22Rv1 (cell line): Measurements from ENCODE around the gene RREB1.

Experiments
- H3K27ac ChIP-seq: fragments of 450-650 bp; 2 replicates; pipeline ENCODE4 v1.5.1; 2017
- CTCF ChIP-seq: fragments of 450-650 bp; IDR thresholded peaks from 2 replicates; pipeline ENCODE4 v1.5.1; 2017; ENCODE audit warnings: mild to moderate bottlenecking
- ZFX ChIP-seq: fragments of 450-650 bp; IDR thresholded peaks from 2 replicates; pipeline ENCODE4 v1.6.1; 2017; ENCODE audit warnings: antibody characterized with exemption, borderline replicate concordance

The RREB1 gene

GRCh38 chr6:7085911-7086310 is 21.9 kb upstream of the RREB1 start:
- TF ChIP-seq CTCF, result no peak
- TF ChIP-seq ZFX, result no peak
- no peak overlapping the region for H3K27ac ChIP-seq

GRCh38 chr6:7086488-7086887 is 21.3 kb upstream of the RREB1 start:
- no peak overlapping the region for H3K27ac ChIP-seq
- TF ChIP-seq CTCF (no peak), ZFX (no peak)

DNA sequence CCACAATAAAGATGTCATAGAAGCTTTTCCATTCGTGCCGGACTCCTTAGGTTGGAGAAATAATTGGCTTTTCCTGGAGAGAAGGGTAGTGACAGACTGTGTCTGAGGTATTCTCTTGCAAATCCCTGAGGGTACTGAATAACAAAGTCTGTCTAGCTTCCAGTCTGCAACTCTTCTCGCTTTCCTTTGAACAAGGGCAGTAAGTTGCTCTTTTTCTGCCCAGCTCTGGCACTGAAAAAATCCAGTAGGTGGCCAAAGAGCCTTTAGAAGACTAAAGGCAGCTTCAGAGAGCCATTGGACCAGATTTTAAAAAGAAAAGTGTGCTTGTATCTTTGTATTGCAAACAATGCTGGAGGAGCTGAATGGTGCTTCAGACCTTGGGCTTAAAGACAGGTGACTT is 20.7 kb upstream of the RREB1 start:
- no peak overlapping the region for H3K27ac ChIP-seq
- TF ChIP-seq ZFX, result no peak
- no peak for TF ChIP-seq CTCF

DNA sequence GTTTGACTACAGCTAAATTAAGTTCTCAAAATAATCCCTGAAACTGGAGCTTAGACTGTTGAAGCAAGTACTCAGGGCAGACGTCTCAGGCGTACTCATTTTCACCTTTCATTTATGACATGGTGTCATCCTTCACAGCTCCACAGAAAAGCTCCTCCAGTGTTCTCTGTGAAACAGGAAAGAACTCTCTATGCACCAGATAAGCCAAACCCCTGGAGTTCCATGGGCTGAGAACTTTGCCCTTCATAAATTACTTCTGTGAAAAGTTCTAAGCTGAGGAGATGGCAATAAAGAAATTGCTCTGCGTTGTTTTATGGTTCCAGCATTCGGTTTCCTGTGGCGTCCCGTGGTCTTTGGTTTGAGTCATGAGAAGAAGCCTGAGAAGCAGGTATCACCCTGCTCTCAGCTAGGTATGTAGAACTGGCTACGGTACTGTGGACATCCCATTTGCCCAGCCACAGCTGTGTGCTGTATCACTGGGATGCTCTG is 20.2 kb upstream of the RREB1 start:
- H3K27ac ChIP-seq, result no peak overlapping the region
- TF ChIP-seq ZFX (no peak), CTCF (no peak)

DNA sequence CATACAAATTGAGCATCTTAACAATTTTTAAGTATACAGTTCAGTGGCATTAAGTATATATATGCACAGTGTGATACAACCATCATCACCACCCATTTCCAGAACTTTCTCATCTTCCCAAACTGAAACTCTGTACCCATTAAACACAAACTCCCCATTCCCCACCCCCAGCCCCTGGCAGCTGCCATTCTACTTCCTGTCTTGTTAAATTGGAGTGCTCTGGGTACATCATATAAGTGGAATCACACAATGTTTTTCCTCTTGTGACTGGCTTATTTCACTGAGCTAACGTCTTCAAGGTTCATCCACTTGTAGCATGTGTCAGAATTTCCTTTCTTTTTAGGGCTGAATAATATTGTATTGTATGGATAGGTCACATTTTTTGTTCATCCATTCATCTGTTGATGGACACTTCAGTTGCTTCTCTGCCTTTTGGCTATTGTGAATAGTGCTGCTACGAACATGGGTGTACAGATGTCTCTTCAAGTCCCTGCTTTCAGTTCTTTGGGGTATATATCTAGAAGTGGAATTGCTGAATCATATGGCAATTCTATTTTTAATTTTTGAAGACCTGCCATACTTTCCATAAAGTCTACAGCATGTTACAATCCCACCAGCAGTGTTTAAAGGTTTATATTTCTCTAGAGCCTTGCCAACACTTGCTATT is 19.6 kb upstream of the RREB1 start:
- no peak for TF ChIP-seq CTCF
- no peak for TF ChIP-seq ZFX

DNA sequence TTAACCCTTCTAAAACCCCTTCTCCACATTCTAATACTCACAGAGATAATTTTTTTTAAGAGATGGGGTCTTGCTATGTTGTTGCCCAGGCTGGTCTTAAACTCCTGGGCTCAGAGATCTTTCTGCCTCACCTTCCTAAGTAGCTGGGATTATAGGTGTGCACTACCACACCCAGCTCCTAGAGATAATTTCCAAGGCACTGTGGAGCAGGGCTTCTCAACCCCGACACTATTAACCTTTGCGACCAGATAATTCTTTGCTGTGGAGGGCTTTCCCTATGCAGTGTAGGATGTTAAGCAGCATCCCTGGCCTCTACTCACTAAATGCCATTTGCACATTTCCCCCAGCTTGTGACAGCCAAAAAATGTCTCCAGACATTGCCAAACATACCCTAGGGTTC is 8.8 kb upstream of the RREB1 start:
- TF ChIP-seq CTCF (no peak), ZFX (no peak)
- H3K27ac ChIP-seq, result no peak overlapping the region

More for the DNA sequence above, 19.6 kb upstream of the RREB1 start:
- H3K27ac ChIP-seq, result no peak overlapping the region

- H3K27ac ChIP-seq, result no peak overlapping the region
- TF ChIP-seq ZFX (no peak), CTCF (no peak)
These were observed 7.5 kb upstream of the RREB1 start for GRCh38 chr6:7100072-7100752.
